HEK293T (cell line): ENCODE measurements around the gene RNLS.

Experiments
- ARNT ChIP-seq: fragments of 450-650 bp; IDR thresholded peaks from 2 replicates; pipeline ENCODE4 v1.6.1; 2017; ENCODE audit warnings: mild to moderate bottlenecking
- BHLHE40 ChIP-seq: fragments of 450-650 bp; IDR thresholded peaks from 2 replicates; pipeline ENCODE4 v1.6.1; 2016; ENCODE audit warnings: mild to moderate bottlenecking, moderate library complexity, borderline replicate concordance
- CTBP1 ChIP-seq: fragments of 450-650 bp; IDR thresholded peaks from 2 replicates; pipeline ENCODE4 v1.6.1; 2016; ENCODE audit warnings: borderline replicate concordance
- ELF4 ChIP-seq: fragments of 450-650 bp; IDR thresholded peaks from 2 replicates; pipeline ENCODE4 v1.6.1; 2017; ENCODE audit warnings: antibody characterized with exemption
- FOXA1 ChIP-seq: fragments of 450-650 bp; IDR thresholded peaks from 2 replicates; pipeline ENCODE4 v1.6.1; 2016; ENCODE audit warnings: mild to moderate bottlenecking
- FOXM1 ChIP-seq: fragments of 450-650 bp; IDR thresholded peaks from 2 replicates; pipeline ENCODE4 v1.6.1; 2017; ENCODE audit warnings: mild to moderate bottlenecking, borderline replicate concordance
- NFRKB ChIP-seq: fragments of 450-650 bp; IDR thresholded peaks from 2 replicates; pipeline ENCODE4 v1.6.1; 2016; ENCODE audit warnings: mild to moderate bottlenecking, moderate library complexity
- SP1 ChIP-seq: fragments of 450-650 bp; IDR thresholded peaks from 2 replicates; pipeline ENCODE4 v1.6.1; 2017
- SUZ12 ChIP-seq: fragments of 450-650 bp; IDR thresholded peaks from 2 replicates; pipeline ENCODE4 v1.6.1; 2016; ENCODE audit warnings: mild to moderate bottlenecking
- TARDBP ChIP-seq: fragments of 450-650 bp; IDR thresholded peaks from 2 replicates; pipeline ENCODE4 v1.6.1; 2016
- ZNF384 ChIP-seq: fragments of 450-650 bp; IDR thresholded peaks from 2 replicates; pipeline ENCODE4 v1.6.1; 2016

DNA sequence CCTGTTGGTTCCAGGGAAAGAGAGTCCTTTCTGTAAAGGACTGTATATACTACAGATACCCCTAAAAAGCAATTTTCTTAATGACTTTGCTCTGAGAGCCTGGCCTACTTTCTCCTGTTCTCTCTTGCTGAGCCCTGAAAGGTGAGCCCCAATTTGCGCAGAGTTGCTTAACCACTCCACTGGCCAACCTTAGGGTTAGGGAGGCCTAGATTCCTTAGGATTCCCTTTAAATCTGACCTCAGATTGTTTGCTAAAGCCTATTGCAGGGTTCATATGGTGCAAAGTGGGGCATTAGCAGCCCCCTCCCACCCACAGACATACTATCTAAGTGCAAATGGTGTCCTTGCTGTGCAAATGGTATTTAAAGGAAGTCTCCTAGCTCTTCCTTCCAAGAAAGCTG is 164.2 kb downstream of the RNLS start:
- TF ChIP-seq FOXM1 (no peak), FOXA1 (no peak), CTBP1 (no peak), ARNT (no peak), ELF4 (no peak), SP1 (no peak), SUZ12 (no peak), TARDBP (no peak), BHLHE40 (no peak), NFRKB (no peak), ZNF384 (no peak)
